Raji (cell line): ENCODE measurements around the gene NR2E3.

Source experiments
- POLR2A ChIP-seq: IDR thresholded peaks from 2 replicates; pipeline ENCODE4 v1.6.1; 2011; ENCODE audit warnings: low read depth, low read length, control low read depth; ENCODE audit not compliant: insufficient read depth

Gene NR2E3

GRCh38 chr15:71784719-71785118 is 25.6 kb upstream of the NR2E3 start:
- no peak for TF ChIP-seq POLR2A

- TF ChIP-seq POLR2A = no peak
Observed at GRCh38 chr15:71785996-71786395, 24.4 kb upstream of the NR2E3 start.

- no peak for TF ChIP-seq POLR2A
Observed at GRCh38 chr15:71786673-71787072, 23.7 kb upstream of the NR2E3 start.

GRCh38 chr15:71788646-71789579 is 21.4 kb upstream of the NR2E3 start:
- no peak for TF ChIP-seq POLR2A

GRCh38 chr15:71789616-71790015 is 20.7 kb upstream of the NR2E3 start:
- TF ChIP-seq POLR2A = no peak

GRCh38 chr15:71790081-71790480 is 20.3 kb upstream of the NR2E3 start:
- no peak for TF ChIP-seq POLR2A

GRCh38 chr15:71791975-71792374 is 18.4 kb upstream of the NR2E3 start:
- no peak for TF ChIP-seq POLR2A

GRCh38 chr15:71792521-71792920 is 17.8 kb upstream of the NR2E3 start:
- no peak for TF ChIP-seq POLR2A

GRCh38 chr15:71798641-71799040 is 11.7 kb upstream of the NR2E3 start:
- no peak for TF ChIP-seq POLR2A

- TF ChIP-seq POLR2A = no peak
Observed at GRCh38 chr15:71800190-71800589, 10.2 kb upstream of the NR2E3 start.

GRCh38 chr15:71800835-71801745 is 9.3 kb upstream of the NR2E3 start:
- no peak for TF ChIP-seq POLR2A

GRCh38 chr15:71801935-71802655 is 8.3 kb upstream of the NR2E3 start:
- no peak for TF ChIP-seq POLR2A

- no peak for TF ChIP-seq POLR2A
Observed at GRCh38 chr15:71802770-71803169, 7.6 kb upstream of the NR2E3 start.

- TF ChIP-seq POLR2A = no peak
Observed at GRCh38 chr15:71804226-71804625, 6.1 kb upstream of the NR2E3 start.

GRCh38 chr15:71804695-71805470 is 5.5 kb upstream of the NR2E3 start:
- no peak for TF ChIP-seq POLR2A

- TF ChIP-seq POLR2A = no peak
Observed at GRCh38 chr15:71806452-71806931, 3.9 kb upstream of the NR2E3 start.
